Tibial nerve (tissue), 4 donors: ENCODE measurements around the gene CRYBG3. TPM values are rescaled to one million over a fixed set of nuclear protein-coding genes. Genes with fewer than 3 reads are reported as not detected.

Source experiments
- DNase-seq, 2 donors: peaks; one replicate each; pipeline ENCODE4 v3.0.0-alpha.2; 2019; ENCODE audit warnings: low spot score in 2 of 2
- H3K27ac ChIP-seq, 4 donors: fragments of 200-600 bp; sonication (generic) in 3 of 4; one replicate each; pipeline ENCODE4 v1.5.1; 2017 to 2019; ENCODE audit warnings: mild to moderate bottlenecking in 1 of 4
- H3K27me3 ChIP-seq, 2 donors: fragments of 200-600 bp; sonication (generic) in 1 of 2; one replicate each; pipeline versions ENCODE4 v1.5.1 to v1.6.0; 2017 to 2019
- H3K36me3 ChIP-seq, 3 donors: fragments of 200-600 bp; sonication (generic); one replicate each; pipeline ENCODE4 v1.5.1; 2018 to 2019
- H3K4me1 ChIP-seq, 4 donors: fragments of 200-600 bp; sonication (generic) in 3 of 4; one replicate each; pipeline ENCODE4 v1.5.1; 2017 to 2019
- H3K4me3 ChIP-seq, 4 donors: fragments of 200-600 bp; sonication (generic) in 3 of 4; one replicate each; pipeline ENCODE4 v1.5.1; 2017 to 2019; ENCODE audit warnings: mild to moderate bottlenecking in 1 of 4, moderate library complexity in 1 of 4
- H3K9me3 ChIP-seq, 4 donors: fragments of 200-600 bp; sonication (generic) in 3 of 4; one replicate each; pipeline ENCODE4 v1.5.1; 2017 to 2019
- CTCF ChIP-seq, 5 experiments: fragments of 200-600 bp in 3 of 5; fragments of 450-650 bp in 2 of 5; sonication (generic) in 3 of 5; IDR thresholded peaks; one replicate each; pipeline ENCODE4 v1.5.1; 2016 to 2019; ENCODE audit warnings: antibody characterized with exemption in 5 of 5, mild to moderate bottlenecking in 3 of 5, moderate library complexity in 2 of 5
- EP300 ChIP-seq, 2 donors: sonication (generic); formaldehyde crosslinking; IDR thresholded peaks; one replicate each; pipeline ENCODE4 v1.6.1; 2017; ENCODE audit warnings: antibody characterized with exemption in 2 of 2, mild to moderate bottlenecking in 1 of 2
- POLR2A ChIP-seq, 2 donors: fragments of 450-650 bp; IDR thresholded peaks; one replicate each; pipeline ENCODE4 v1.6.1; 2017; ENCODE audit warnings: antibody characterized with exemption in 2 of 2, mild to moderate bottlenecking in 2 of 2, moderate library complexity in 2 of 2
- WGBS, 2 donors: methylation state at CpG; one replicate each; pipeline ENCODE4 v1.1.5; 2018; 5-methylcytosine and 5-hydroxymethylcytosine counted together
- total RNA-seq, 4 donors: library from RNA; depleted of rRNA; stranded (reverse); fragments of >200 nt; gene quantifications; one replicate each; pipeline ENCODE4 v1.1.0, GENCODE V29; 2016

Gene CRYBG3
- total RNA-seq, 4 donors from 2014 or later, result 30.9 to 48.1 (median 32.1) TPM

DNA sequence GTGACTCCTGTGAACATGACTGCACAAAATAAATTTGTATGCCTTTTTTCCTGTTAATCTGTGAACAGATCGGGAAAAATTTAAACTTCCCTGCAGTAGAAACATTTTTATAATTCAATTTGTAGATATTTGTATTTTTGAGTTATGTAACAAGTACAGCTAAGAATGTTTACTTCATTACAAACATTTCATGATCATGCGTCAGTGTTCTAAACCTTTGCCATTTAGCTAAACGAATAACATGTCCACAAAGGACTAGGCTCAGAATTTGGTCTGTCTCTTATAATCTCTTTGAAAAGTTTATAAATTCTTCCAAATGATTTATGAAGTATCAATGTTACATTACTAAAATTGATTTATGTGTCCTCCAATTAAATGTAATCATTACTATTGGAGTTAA, 17.3 kb upstream of the CRYBG3 start:
- no peaks in the 10 kb centered on the region for H3K9me3 ChIP-seq
- TF ChIP-seq CTCF (IDR thresholded peaks at IDR 0.05) (no peak), EP300 (IDR thresholded peaks at IDR 0.05) (no peak), POLR2A (IDR thresholded peaks at IDR 0.05) (no peak)
- H3K36me3 ChIP-seq, result peaks cover 0 to 6% (median 0%) of the 10 kb centered on the region in 3 donors
- no peaks in the 10 kb centered on the region for H3K27me3 ChIP-seq
- no peak overlapping the region for H3K27ac ChIP-seq
- DNase-seq, result no peak
- no peaks in the 10 kb centered on the region for H3K4me1 ChIP-seq
- no peak overlapping the region for H3K4me3 ChIP-seq
- WGBS, 2 donors, result 69 to 76% methylated on average over 3 of the region's 3 CpGs

- 81 to 89% methylated on average over 2 of the region's 2 CpGs for WGBS, 2 donors
- H3K4me3 ChIP-seq, result no peak overlapping the region
- DNase-seq, result no peak
- H3K27ac ChIP-seq, result no peak overlapping the region
- no peak for TF ChIP-seq EP300 (IDR thresholded peaks at IDR 0.05)
- TF ChIP-seq CTCF (IDR thresholded peaks at IDR 0.05), result no peak
- TF ChIP-seq POLR2A (IDR thresholded peaks at IDR 0.05), result no peak
- H3K27me3 ChIP-seq, result no peaks in the 10 kb centered on the region
- H3K4me1 ChIP-seq, result no peaks in the 10 kb centered on the region
- H3K36me3 ChIP-seq, result no peaks in the 10 kb centered on the region
- no peaks in the 10 kb centered on the region for H3K9me3 ChIP-seq
Observed at GRCh38 chr3:97810779-97811390, 10.9 kb upstream of the CRYBG3 start.

DNA sequence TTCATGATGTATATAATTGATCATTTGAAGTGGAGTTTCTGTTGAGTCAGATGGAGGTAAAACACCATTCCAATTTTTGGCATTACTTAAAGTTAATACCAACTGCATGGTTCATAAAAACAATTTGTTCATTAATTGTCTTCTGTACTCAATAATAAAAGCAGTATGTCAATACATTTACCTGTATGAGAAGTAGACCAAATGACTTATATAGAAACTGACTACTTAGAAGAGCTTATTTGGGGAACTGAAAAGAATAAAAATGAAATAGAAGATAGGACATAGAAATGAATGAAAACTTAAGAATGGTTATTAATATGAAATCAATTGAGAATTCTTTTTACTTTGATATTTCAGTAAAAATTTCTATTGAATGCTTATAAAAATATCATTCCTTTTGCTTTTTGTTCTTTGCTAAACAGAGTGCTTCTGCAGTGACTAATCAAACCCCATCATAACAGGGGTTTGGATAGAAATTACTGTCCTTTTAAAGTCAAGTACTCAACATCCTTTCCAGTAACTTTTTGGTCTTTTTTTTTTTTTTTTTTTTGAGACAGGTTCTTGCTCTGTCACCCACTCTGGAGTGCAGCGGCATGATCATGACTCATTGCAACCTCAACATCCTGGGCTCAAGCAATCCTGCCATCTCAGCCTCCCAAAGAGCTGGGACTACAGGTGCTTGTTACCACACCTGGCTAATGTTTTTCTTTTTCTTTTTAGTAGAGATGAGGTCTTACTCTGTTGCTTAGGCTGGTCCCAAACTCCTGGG, 6.5 kb upstream of the CRYBG3 start:
- whole genome bisulfite sequencing, 2 donors, result 0 to 44% methylated on average over 1 of the region's 1 CpG
- Histone ChIP-seq H3K27ac (no peak overlapping the region), H3K9me3 (no peaks in the 10 kb centered on the region), H3K27me3 (no peaks in the 10 kb centered on the region), H3K4me1 (no peaks in the 10 kb centered on the region), H3K4me3 (no peak overlapping the region), H3K36me3 (no peaks in the 10 kb centered on the region)
- no peak for DNase-seq
- TF ChIP-seq CTCF (IDR thresholded peaks at IDR 0.05) (no peak), EP300 (IDR thresholded peaks at IDR 0.05) (no peak), POLR2A (IDR thresholded peaks at IDR 0.05) (no peak)

DNA sequence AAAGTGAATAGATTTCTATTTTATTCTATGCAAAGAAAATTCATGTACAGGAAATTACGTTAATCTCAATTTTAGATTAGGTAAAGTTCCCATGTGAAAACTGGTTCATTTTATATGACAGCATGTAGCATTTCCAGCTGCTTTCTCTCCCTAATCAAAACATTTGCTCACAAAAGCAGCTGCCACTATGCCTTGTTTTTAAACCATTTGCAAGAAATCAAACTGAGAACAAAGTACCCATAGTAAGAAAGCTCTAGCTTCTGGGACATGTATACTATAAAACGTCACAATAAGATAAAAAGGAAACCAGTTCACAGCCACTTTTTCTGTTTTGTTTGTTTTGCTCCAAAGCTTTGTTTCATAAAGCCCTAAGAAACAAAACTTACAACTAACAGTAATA, 5.0 kb upstream of the CRYBG3 start:
- Histone ChIP-seq H3K4me1 (peaks cover 0 to 7% (median 0%) of the 10 kb centered on the region in 4 donors), H3K4me3 (no peak overlapping the region), H3K36me3 (no peaks in the 10 kb centered on the region), H3K27me3 (no peaks in the 10 kb centered on the region), H3K9me3 (no peaks in the 10 kb centered on the region), H3K27ac (no peak overlapping the region)
- 60 to 68% methylated on average over 2 of the region's 2 CpGs for WGBS, 2 donors
- no peak for TF ChIP-seq EP300 (IDR thresholded peaks at IDR 0.05)
- no peak for TF ChIP-seq CTCF (IDR thresholded peaks at IDR 0.05)
- TF ChIP-seq POLR2A (IDR thresholded peaks at IDR 0.05), result no peak
- DNase-seq, result no peak

DNA sequence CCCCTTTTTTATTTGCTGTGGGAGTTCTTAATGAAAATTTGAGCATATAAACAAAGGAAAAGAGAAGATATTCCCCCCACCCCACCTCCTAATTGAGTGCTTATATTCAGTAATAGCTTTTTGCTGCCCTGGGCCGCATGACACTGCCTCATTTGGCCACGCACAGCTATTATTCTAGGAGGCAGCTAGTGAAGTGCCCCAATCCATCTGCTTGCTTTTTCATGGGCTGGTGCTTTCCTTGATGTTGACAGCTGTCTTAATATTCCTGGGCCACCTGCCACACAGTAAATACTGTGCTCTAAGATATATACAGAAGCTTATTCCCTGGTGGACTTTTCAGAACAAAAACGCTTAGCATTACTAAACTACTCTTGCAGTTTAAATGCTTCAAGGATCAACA, 3.8 kb upstream of the CRYBG3 start:
- no peaks in the 10 kb centered on the region for H3K36me3 ChIP-seq
- WGBS, 2 donors, result 85 to 90% methylated on average over 3 of the region's 3 CpGs
- TF ChIP-seq POLR2A (IDR thresholded peaks at IDR 0.05), result no peak
- no peak overlapping the region for H3K4me3 ChIP-seq
- H3K4me1 ChIP-seq, result peaks cover 0 to 8% (median under 1%) of the 10 kb centered on the region in 4 donors
- no peaks in the 10 kb centered on the region for H3K27me3 ChIP-seq
- no peak overlapping the region for H3K27ac ChIP-seq
- no peak for DNase-seq
- no peaks in the 10 kb centered on the region for H3K9me3 ChIP-seq
